ENCODE data around the gene MMP28.
A peak's percentile ranks its signal among the peaks of the same experiment; 100 is the strongest.

MMP28 gene

GRCh38 chr17:35797918-35798317 is 2.5 kb upstream of the MMP28 start:
- DNase-seq, result no peak

GRCh38 chr17:35797370-35797769 is 1.9 kb upstream of the MMP28 start:
- no peak for DNase-seq

DNA sequence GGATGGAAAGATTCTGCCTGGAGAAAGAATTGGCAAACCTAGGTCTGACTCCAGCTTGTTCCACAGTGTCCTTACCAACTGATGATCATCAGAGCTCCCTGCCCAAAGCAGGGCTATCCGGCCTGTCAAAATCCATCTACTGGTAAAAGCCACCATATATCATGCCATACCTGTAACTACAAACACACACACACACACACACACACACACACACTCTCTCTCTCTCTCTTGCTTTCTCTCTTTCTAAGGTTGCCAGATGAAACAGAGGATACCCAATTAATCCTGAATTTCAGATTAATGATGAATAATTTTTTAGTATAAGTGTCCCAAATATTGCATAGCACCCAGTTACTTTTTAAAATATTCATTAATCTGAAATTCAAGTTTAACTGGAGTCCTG is 1.5 kb upstream of the MMP28 start:
- DNase-seq, result no peak

DNA sequence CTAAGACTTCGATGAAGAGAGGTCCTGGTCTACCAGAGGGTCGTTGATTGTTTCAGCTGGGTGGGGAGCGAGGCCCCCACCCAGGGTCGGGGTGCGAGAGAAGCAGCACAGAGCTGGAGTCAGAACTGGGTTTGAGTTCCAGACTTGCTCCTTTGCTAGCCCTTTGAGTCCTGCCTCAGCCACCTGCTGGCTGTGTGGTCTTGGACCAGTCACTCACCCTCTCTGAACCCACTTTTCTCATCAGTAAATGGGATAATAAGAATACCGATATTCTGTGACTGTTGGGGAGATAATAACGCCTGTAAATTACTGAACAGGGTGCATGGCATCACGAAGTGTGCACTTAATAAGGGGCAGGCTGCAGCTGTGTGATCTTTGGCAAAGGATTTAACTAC is 427 bp upstream of the MMP28 start:
- DNase-seq, result no peak

GRCh38 chr17:35793257-35793656 is 2.2 kb downstream of the MMP28 start:
- no peak for DNase-seq

- DNase-seq, result no peak
Observed at GRCh38 chr17:35791681-35792350, 3.6 kb downstream of the MMP28 start.

GRCh38 chr17:35790841-35791240 is 4.6 kb downstream of the MMP28 start:
- DNase-seq, result no peak

- no peak for DNase-seq
Observed at GRCh38 chr17:35788477-35789368, 6.7 kb downstream of the MMP28 start.

DNA sequence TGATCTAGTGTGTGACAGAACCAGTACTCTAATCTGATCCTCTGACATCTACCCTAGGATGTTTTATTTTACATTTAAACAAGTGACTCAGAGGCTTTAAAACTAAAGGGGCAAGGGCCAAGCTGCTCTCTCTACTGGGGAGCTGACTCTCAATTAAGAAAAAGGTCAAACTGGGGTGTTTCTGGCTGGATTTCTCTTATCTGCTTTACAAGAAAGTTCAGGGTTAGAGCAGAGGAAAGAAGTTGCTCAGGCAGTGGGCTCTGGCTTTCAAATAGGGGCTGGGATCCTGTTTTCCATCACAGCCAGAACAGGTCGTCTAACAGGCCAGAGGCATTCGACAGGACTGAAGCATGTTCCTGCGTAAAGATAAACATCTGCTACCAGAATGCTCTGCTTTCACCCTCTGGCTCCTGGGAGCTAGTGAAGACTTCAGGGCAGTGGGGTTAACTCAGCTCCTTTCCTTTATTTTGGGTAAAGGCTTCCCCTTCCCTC is 8.5 kb downstream of the MMP28 start:
- no peak for DNase-seq

- no peak for DNase-seq
Observed at GRCh38 chr17:35784895-35785294, 10.5 kb downstream of the MMP28 start.

DNA sequence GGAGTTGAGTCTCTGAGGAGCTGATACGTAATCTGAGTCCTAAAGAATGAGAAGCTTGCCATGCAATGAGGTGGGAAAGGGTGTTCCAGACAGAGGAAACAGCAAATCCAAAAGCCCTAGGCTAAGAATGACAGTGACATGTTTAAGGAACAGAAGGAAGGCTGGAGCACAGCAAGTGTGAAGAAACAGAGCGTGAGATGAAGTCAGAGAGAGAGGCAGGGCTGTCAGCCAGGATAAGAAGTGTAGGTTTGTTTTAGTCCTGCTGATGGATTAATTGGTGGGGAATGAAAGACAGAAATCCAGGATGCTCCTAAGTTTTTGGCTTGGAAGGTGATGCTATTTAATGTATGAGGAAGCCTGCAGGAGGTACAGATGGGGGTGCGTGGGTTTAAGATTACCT is 14.5 kb downstream of the MMP28 start:
- DNase-seq, result no peak

DNA sequence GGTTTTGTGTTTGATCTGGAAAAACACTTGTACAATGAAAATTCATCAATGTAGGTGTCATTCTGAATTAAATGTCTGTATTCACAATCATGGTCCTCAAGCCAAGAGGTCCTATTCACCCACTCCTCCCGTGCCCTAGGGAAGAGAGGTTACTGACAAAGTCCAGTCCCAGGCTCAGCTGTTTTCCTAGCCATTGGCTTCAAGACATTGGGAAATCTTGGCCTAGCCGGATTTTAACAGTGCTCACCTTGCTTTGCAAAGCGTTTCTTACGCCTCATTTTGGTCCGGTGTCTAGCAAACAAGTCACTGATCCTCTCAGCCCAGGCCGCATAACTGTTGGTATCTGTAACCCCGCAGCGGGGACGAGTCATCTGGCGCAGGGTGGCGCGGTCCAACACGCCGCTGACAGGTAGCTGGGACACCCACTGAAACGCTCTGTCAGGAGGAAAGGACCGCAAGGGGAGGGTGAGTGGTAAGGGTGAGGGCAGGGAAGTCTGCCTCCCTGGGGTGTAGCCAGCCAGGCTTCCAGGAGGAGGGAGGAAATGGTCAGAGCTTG is 16.7 kb downstream of the MMP28 start:
- no peak for DNase-seq

DNA sequence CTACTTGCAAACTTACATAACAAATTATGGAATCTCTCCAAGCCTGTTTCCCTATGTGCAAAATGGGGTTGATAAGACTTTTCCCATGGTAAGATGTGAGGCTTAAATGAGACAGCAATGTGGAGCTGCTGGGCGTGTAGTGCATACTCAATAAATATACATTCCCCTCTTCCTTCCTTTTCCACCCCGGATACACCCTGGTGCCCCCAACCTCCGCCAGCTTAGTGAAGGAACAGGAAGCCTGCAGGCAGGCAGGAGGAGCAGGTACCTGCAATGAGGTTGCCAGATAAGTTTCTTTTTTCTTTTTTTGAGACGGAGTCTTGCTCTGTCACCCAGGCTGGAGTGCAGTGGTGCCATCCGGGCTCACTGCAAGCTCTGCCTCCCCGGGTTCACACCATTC is 19.9 kb downstream of the MMP28 start:
- no peak for DNase-seq

- no peak for DNase-seq
Observed at GRCh38 chr17:35775039-35775438, 20.4 kb downstream of the MMP28 start.

- DNase-seq, result no peak
Observed at GRCh38 chr17:35774499-35774898, 20.9 kb downstream of the MMP28 start.

DNA sequence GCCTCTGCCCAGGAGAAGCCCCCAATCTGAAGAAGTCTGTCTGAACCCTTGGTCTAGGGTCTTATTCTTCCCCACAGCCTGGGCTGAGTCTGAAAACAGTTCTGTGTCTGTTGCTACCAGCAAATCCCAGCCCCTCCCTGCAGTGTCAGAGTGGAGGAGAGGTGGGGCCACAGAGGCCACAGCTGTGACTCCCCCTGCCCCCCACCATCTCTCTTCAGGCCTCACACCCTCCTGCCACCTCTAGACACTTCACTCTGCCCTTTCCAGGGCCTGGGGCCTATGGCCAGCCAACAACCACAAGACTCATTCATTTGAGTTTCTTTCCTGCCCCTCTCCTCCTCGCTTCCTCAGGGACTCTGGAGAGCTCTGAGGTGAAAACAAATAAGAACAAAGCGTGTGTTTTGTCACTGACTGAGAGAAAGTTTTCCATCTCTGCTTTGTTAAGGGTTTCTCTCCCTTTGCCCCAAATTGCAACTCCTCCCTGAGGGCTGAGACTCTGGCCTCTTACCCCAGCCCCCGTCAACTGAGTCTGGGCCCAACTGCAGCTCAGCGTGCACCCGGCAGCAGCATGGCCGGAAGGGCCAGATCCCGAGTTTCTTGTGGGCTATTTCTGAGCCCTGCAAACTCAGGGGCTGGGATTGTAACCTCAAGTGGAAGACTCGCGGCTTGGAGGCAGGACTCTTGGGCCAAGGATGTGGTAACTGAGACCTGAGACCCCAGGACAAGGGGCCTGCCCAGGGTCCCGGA is 21.6 kb downstream of the MMP28 start:
- DNase-seq, result no peak

DNA sequence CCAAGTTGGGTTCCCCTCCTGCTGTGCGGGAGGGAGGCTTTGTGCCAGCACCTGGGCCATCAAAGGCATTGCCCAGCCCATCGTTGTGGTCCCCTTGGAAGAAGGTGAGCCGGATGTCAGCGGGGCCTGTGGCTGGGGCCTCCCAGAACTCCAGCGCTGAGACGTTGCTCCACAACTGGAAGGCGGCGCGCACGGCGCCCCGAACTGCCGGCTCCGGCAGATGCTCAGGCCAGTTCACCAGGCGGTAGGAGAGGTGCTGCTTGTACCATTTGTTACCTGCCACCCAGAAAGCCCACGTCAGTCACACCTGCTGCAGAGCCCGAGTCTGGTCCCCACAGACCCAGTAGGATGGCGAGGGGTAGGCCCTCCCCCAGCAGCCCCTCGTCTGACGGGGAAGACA is 22.3 kb downstream of the MMP28 start:
- no peak for DNase-seq

DNA sequence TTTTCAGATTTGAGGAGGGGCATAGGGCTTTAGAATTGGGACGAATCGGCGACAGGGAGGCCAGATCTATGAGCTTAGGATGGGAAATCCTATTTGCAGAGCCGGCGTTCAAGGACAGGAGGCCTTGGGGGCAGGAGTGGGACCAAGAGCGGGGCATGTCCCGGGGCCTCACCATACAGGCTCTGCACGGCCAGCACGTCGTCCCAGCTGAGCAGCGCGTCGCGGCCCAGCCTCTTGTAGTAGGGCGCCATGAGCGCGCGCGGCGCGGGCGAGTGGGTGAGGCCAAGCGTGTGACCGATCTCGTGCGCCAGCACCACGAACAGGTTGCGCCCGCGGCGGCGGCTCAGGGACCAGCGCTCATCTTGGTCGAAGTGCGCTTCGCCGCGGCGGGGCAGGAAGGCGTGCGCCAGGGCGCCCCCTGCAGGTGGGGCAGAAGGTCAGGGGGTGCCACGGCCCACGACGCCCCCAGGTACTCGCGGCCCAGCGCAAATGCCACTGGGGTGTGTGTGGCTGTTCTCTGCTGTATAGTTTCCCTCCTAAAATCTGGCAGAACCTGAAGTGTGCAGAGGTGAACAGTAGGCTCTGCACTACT is 25.4 kb downstream of the MMP28 start:
- no peak for DNase-seq

GRCh38 chr17:35768797-35769196 is 26.6 kb downstream of the MMP28 start:
- no peak for DNase-seq

GRCh38 chr17:35766903-35767510 is 28.4 kb downstream of the MMP28 start:
- peak; percentile 28 for DNase-seq

- DNase-seq, result no peak
Observed at GRCh38 chr17:35766489-35766877, 29.0 kb downstream of the MMP28 start.

- DNase-seq, result no peak
Observed at GRCh38 chr17:35765756-35766488, 29.5 kb downstream of the MMP28 start.

Measured in activated CD4-positive, alpha-beta T cell treated with anti-CD3 and anti-CD28 coated beads, Interleukin-2, Interleukin-6, amounts not matched to agents 100 ng/mL and 50 ng/mL, durations not matched to agents 16 hours and 8 hours (primary cell).